Measurements from ENCODE around the gene ACOT13. TPM values are rescaled to one million over a fixed set of nuclear protein-coding genes. Genes with fewer than 3 reads are reported as not detected.
"Not testable (repeated sequence)": the region's sequence is repeated elsewhere in the genome, so short reads cannot be mapped to it uniquely, and the experiment has no call there.

The ACOT13 gene
- total RNA-seq, 1 donor from 2014 or later = 16.8 TPM

DNA sequence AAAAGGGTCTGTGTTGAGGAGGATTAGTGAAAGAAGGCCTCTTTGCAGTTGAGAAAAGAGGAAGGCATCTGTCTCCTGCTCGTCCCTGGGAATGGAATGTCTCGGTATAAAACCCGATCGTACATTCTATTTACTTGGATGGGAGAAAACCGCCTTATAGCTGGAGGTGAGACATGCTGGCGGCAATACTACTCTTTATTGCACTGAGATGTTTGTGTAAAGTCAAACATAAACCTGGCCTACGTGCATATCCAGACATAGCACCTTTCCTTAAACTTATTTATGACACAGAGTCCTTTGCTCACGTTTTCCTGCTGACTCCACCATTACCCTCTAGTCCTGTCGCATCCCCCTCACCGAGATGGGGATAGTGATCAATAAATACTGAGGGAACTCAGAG is 4.6 kb upstream of the ACOT13 start:
- no peak for DNase-seq (ENCODE audit: low spot score)

DNA sequence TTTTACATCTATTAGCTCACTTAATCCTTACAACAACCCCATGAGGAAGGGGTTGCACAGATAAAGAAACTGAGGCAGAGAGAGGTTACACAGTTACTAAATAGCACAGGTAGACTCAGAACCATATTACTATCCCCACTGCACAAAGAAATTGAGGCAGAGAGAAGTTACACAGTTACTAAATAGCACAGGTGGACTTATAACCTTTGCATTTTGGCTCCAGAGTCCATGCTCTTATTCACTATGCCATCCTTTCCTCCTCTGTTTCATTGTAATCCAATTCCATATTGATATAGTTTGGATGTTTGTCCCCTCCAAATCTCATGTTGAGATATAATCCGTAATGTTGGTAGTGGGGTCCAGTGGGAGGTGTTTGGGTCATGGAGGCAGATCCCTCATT is 3.7 kb upstream of the ACOT13 start:
- no peak for DNase-seq (ENCODE audit: low spot score)

DNA sequence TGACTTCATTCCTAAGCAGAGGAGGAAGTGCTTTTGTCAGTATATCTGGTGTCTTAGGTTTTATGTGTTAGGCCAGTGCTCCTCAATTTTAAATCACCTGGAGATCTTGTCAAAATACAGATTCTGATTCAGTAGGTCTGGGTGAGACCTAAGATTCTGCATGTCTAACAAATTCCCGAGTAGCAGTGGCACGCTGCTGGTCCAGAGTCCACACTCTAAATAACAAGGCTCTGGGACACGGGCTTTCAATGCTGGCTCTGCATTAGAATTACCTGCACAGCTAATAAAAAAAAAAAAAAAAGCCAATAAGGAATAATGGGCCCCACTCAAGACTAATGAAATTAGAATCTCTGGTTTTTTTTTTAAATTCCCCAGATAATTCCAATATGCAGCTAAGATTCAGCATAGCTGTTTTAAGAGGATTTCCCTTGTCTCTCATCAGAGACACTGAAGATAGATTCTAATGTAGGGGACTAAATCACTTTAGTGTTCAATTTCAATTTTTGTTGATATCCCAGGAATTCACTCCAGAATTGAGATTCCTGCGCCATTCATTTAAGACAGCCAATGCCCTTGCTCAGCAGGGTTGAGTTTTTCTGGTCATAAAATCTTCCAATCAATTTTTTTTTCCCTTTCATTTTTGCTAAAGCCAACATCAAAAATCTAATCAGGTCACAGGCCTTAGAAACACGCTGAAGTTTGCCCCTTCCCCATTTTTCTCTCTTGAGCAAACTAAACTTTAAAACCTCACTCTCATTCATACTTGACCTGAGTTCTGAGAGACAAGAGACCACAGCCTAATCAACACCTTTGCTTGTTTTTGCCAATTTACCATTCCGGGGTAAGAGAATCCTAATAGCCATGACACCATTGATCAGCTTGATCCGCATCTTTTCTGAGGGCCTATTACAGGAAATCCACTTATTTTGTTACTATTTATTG is 2.6 kb upstream of the ACOT13 start:
- no peak for DNase-seq (ENCODE audit: low spot score)

DNA sequence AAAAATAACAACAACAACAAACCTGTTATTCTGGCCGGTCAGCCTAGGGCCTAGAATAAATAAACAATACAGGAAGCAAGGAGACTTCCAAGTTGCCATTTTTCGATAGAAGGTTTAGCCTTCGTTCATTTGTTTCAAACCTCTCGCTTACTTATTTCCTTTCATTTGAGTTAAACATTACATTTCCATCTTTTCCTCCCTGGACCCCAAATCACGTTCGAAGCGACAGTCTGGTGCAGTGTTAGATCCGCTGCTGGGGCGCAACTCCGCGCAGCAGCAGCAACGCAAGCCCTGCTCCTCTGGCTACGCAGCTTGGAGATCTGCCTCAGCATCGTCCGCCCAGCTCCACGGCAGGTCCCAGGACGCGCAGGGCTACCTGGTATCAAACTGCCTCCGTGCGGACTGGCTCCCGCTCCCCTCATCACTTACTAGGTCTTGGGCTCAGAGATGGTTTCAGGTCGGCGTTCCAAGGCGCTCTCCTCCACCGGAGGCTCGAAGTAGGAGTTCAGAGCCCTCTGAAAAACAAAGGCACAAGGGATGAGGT is 708 bp upstream of the ACOT13 start:
- DNase-seq (ENCODE audit: low spot score) = no peak

DNA sequence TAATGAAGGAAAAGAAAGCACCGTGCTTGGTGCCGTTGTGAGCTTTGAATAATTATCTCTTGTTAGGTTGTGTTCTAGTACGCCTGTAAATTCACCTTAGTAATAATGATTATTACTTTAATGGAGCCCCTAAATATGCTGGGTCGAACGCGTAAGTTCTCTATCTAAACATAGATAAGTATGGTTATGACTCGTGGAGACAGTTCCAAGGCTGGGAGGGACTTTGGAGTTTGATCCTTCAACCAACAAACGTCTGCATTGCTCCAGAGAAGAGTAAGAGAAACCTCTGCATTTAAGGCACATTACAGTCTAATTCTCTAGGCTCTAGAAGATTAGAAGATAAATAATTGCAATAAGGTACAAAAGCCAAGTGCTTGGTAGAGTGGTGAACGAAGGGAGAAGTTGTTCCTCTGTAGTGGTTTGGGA is 514 bp downstream of the ACOT13 start:
- DNase-seq (ENCODE audit: low spot score) = no peak

DNA sequence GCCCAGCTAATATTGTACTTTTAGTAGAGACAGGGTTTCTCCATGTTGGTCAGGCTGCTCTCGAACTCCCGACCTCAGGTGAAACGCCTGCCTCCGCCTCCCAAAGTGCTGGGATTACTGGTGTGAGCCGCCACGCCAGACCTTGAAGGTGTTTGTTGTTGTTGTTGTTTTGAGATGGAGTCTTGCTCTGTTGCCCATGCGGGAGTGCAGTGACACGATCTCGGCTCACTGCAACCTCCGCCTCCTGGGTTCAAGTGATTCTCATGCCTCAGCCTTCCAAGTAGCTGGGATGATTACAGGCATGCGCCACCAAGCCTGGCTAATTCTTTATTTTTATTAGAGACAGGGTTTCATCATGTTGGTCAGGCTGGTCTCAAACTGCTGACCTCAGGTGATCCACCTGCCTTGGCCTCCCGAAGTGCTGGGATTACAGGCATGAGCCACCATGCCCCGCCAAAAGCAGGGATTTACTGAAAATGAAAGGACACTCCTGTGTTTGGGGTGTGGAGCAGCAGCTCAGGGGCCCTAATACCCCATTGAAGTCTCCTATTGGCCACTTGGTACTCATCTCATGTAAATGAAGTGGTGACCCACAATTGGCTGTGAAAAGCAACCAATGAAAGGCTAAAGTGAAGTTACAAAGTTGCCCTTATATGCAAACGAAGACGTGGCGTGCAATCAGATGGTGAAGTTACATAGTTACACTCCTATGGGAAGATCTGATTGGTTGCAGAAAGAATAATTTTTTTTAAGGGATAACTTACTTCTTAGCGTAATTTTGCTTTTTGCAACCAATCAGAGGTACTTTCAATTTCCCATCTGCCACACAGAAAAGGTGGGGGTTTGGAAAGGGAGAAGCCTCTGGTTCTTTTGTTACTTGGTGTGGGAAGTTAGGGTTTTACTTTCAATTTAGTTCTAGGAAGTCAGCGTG is 1.5 kb downstream of the ACOT13 start:
- not testable (repeated sequence) for DNase-seq (ENCODE audit: low spot score)

DNA sequence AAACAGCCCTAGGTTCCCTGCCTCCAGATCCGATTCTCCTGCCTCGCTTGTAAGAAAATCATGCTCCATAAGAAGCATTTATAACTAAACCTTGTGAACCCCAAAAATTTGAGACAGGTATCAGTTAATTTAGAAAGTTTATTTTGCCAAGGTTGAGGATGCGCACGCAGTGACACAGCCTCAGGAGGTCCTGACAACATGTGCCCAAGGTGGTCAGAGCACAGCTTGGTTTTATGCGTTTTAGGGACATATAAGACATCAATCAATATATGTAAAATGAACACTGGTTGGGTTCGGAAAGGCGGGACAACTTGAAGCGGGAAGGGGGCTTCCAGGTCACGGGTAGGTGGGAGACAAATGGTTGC is 2.1 kb downstream of the ACOT13 start:
- DNase-seq (ENCODE audit: low spot score) = no peak

DNA sequence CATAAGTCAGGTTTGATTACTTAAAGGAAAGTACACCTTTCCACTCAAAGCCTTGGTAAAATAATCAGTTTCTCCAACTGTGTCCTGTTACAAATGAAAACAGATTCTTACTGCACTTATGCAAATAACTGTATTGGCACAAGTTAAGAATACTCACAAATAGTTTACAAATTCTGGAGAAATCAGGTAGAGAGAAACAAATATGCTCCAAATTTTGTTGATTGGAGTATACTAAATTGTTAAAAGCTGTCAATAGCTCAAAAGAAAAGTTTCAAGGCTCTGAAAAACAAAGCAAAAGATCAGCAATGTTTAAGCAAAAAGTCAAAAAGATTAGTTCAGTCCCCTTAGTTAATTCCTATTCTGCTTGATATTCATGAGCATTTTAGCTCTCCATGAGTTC is 3.6 kb downstream of the ACOT13 start:
- DNase-seq (ENCODE audit: low spot score) = not testable (repeated sequence)

DNA sequence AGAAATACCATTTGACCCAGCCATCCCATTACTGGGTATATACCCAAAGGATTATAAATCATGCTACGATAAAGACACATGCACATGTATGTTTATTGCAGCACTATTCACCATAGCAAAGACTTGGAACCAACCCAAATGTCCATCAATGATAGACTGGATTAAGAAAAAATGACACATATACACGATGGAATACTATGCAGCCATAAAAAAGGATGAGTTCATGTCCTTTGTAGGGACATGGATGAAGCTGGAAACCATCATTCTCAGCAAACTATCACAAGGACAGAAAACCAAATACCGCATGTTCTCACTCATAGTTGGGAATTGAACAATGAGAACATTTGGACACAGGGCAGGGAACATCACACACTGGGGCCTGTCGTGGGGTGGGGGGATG is 4.2 kb downstream of the ACOT13 start:
- DNase-seq (ENCODE audit: low spot score) = not testable (repeated sequence)

DNA sequence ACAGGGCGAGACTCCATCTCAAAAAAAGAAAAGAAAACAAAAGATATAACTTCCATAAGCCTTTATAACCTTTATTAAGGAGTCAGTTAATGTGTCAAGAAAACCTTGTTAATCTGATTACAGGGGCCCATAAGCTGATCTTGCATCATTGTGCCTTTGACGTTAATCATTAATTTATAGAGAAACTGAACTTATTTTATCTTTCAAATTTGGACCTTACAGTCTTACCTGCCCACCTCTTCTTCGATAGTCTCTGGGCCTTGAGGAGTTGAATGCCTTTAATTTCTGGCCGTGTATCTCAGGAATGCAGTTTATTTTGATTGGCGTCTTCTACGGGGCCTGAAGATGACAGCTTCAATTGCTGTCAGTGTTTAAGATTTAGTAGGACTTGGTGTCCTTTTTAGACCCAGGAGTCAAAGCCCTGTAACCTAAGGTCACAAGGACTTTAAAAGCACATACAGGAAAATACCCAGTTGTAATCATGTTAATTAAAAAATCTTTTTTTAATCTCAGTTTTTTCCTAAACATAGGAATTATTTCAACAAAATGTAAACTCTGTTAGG is 5.8 kb downstream of the ACOT13 start:
- DNase-seq (ENCODE audit: low spot score) = no peak

DNA sequence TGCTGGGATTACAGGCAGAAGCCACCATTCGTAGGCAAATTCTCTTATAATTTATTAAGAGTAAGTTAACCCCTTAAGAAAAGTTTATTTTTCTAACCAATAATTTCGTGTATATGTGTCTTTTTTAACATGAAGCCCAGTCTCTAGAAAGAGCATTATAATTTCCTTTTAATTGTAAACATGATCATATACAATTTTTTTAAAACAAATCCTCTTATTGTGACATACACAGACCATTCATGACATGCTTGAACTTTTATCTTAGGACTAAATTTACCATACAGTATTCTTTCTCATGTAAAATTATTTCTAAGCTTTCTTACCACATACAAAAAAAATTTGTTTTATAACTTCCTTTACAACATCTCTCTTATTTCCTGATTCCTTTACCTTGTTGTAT is 6.7 kb downstream of the ACOT13 start:
- no peak for DNase-seq (ENCODE audit: low spot score)

DNA sequence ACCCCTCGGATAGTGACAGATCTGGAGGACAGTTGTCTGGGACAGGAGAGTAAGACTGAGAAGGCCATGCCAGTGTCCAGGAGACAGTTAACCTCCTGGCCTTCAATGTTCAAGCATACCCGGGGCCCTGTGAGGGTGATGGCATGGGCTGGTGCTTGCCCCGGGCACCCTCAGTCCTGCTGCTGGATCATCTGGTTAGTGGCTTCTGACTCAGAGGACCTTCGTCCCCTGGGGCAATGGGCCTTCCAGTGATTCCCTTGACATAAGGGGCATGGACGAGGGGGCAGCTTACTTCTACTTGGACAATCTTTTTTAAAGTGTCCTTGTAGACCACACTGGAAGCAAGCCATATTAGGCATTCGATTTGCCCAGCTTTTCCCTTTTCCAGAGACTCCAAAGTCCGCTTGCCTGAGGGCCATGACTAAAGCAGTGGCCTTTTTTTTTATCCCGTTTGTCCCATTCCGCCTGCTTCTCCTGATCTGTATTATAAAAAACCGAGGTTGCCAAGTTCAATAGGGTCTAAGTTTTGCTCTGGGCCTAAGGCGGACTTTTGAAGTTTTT is 12.0 kb downstream of the ACOT13 start:
- not testable (repeated sequence) for DNase-seq (ENCODE audit: low spot score)

DNA sequence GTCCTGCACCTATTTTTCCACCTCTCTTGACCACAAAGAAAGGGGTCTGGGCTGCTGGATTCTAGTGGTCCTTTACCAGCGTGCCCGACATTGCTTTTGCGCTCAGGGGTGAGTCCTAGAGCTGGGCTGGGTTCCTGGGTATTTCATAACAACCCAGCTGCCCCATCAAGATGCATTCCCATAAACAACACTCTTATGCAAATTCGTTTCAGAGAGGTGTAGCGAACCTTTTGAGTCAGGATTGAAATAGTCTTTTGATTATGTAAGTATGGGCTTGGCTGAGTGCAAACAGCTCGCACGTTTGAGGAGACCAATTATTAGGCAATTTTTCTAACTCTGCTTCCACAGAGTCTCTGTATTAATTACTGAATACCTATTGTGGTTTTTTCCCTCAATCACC is 13.7 kb downstream of the ACOT13 start:
- DNase-seq (ENCODE audit: low spot score) = no peak

DNA sequence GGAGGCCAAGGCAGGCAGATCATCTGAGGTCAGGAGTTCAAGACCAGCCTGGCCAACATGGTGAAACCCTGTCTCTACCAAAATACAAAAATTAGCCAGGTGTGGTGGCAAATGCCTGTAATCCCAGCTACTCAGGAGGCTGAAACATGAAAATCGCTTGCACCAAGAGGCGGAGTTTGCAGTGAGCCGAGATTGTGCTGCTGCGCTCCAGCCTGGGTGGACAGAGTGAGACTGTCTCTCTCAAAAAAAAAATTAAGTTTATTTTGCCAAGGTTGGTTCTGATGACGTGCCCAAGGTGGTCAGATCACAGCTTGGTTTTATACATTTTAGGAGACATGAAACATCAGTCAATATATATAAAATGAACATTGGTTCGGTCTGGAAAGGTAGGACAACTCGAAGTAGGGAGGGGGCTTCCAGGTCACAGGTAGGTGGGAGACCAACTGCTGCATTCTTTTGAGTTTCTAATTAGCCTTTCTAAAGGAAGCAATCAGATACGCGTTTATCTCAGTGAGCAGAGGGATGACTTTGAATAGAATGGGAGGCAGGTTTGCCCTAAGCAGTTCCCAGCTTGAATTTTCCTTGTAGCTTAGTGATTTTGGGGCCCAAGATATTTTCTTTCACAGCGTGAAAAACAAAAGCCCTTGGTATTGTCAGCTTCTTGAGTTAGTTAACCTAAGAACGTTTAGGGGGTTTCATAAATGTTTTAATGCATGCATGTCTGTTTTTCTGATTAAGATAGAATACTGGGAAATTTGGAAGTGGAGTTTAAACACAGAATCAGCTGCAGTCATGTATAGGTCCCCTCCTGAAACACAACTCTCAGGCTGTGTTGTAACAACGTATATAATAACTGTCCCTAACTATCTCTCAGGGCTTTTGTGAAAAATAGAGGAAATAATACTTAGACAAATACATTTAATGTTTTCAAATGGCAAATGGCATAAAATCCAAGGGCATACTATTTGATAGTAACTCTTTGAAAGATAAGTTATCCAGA is 16.7 kb downstream of the ACOT13 start:
- DNase-seq (ENCODE audit: low spot score) = no peak

DNA sequence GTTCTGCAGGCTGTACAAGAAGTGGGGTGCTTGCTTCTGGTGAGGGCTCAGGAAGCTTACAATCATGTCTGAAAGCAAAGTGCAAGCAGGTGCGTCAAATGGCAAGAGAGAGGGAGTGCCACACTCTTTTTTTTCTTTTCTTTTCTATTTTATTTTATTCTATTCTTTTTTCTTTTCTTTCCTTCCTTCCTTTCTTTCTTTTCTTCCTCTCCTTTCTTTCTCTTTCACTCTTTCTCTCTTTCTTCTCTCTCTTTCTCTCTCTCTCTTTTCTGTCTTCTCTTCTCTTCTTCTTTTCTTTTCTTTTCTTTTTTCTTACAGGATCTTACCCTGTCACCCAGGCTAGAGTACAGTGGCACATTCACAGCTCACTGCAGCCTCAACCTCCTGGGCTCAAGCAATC is 19.5 kb downstream of the ACOT13 start:
- DNase-seq (ENCODE audit: low spot score) = no peak

DNA sequence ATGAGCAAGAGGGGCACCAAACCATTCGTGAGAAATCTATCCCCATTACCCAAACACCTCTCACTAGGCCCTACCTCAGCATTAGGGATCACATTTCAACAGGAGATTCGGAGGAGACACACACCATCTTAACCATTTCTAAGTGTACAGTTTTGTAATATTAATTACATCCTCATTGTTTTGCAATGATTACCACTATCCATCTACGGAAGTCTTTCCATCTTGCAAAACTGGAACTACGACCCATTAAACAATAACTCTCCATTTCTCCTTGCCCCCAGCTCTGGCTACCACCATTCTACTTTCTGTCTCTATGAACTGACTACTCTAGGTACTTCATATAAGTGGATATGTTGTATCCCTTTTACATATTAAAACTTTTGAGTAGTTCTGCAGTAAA is 20.1 kb downstream of the ACOT13 start:
- DNase-seq (ENCODE audit: low spot score) = no peak

DNA sequence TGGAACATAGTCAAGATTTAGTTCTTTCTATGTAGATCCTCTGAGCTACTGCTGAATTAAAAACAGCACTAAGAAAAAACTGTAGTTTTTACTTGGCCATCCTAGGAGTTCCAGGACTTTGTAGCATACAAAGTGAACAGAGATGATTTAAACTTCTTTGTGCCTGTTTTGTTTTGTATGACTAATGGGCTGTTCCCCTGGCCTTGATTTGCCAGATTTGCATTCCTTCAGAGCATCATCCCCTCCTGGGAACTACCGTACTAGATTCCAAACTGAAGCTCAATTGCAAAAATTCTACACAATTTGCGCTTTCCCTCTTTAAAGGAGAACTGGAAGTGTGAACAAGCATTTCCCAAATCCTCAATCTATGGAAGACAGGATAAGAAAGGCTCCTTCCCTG is 23.1 kb downstream of the ACOT13 start:
- no peak for DNase-seq (ENCODE audit: low spot score)

DNA sequence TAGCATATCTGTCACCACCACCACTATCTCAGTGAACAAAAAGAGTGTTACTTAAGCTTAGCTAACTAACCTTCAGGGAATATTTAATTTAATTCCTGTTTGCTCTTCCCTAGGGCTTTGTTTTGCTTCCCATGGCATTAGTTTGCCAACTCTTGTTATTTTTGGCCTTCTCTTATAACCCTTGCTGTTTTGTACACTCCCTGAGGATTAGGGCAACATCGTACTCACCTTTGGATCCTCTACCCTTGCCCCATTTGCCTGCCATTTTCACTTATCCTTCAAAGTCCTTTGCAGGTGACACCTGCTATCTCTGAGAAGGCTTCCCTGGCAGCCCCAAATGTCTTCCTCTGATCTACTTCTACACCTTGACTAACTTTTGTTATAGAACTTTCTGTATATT is 23.7 kb downstream of the ACOT13 start:
- no peak for DNase-seq (ENCODE audit: low spot score)

DNA sequence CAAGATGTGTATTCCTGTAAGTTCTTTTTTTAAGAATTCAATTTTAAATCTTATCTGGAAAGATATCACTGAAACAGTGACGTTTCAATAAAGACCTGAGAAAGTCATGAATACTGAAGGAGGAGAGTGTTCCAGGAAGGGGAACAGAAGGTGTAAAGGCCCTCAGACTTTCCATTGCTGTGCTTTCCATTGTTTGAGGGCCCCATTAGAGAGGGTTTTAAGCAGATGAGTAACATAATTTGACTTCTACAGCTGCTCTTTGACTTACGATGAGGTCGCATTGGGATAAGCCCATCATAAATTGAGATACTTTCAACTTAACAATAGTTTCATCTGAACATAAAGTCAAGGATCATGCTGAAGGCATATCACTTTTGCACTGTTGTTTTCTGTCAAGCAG is 24.7 kb downstream of the ACOT13 start:
- no peak for DNase-seq (ENCODE audit: low spot score)

DNA sequence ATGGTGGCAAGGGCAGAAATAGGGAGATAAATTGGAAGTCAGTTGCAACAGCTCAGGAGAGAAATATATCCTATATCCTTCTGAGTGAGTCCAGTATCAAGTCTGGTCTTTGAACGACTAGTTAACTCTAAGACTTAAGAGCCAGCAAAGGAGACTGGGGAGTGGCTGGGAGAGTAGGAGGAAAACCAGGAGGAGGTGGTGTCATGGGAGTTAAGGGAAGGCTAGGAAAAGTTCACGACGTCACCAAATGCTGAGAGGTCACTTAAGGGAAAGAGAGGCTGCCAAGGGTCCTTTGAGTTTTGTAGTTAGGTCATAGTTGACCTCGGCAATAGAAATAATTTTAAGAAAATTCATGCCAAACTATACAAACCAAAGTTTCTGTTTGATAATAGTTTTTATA is 25.1 kb downstream of the ACOT13 start:
- DNase-seq (ENCODE audit: low spot score) = no peak

DNA sequence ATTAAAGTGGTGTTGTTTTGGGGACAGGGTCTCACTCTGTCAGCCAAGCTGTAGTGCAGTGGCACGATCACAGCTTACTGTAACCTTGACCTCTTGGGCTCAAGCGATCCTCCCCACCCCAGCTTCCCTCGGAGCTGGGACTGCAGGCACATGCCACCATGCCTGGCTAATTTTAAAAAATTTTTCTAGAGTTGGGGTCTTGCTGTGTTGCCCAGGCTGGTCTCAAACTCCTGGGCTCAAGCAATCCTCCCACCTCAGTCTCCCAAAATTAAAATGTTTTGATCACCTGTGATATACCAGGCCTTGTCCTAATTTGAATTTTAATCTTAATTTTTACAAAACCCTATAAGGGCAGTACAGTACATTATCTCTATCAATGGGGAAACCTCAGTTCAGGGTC is 25.5 kb downstream of the ACOT13 start:
- no peak for DNase-seq (ENCODE audit: low spot score)
